Measurements from ENCODE around the gene GRHL1. TPM values are rescaled to one million over a fixed set of nuclear protein-coding genes. Genes with fewer than 3 reads are reported as not detected.

GRHL1 gene
- total and polyA plus RNA-seq, 9 of the 15 experiments (the other 6 are each of a cell fraction or from before 2014, with no cell fraction given), result 1.7 to 6.1 (median 4.7) TPM

- TF ChIP-seq PHF21A (IDR thresholded peaks at IDR 0.05; ENCODE audit: borderline replicate concordance, low read depth), result no peak
- no peak for TF ChIP-seq NCOR1 (IDR thresholded peaks at IDR 0.05)
- TF ChIP-seq EHMT2 (IDR thresholded peaks at IDR 0.05), result no peak
- no peak for TF ChIP-seq ZNF699 (CRISPR knock-in tag; IDR thresholded peaks at IDR 0.05; ENCODE audit: insufficient replicate concordance)
- no peak for TF ChIP-seq HNRNPH1 (optimal IDR thresholded peaks at IDR 0.05; ENCODE audit: low read depth, low read length)
- TF ChIP-seq MTA3 (IDR thresholded peaks at IDR 0.05; ENCODE audit: borderline replicate concordance), result 0 out of 2 replicates have a peak, but pooled peaks have one; percentile 45
- TF ChIP-seq PYGO2 (tag; IDR thresholded peaks at IDR 0.05), result no peak
- TF ChIP-seq JUN (IDR thresholded peaks at IDR 0.05; ENCODE audit: borderline replicate concordance, low read depth, low read length), result peak; percentile 99
- TF ChIP-seq JUN (CRISPR knock-in tag; IDR thresholded peaks at IDR 0.05; ENCODE audit: borderline replicate concordance), result peak; percentile 45; the same call in 1 of the 2 replicates
- no peak for TF ChIP-seq TOE1 (IDR thresholded peaks at IDR 0.05; ENCODE audit: borderline replicate concordance)
- no peak for TF ChIP-seq TOE1 (CRISPR knock-in tag; IDR thresholded peaks at IDR 0.05; ENCODE audit: borderline replicate concordance, low read depth)
- no peak; the same call in 1 of the 2 replicates for TF ChIP-seq MTA1 (IDR thresholded peaks at IDR 0.05; ENCODE audit: borderline replicate concordance)
- TF ChIP-seq TGIF2 (CRISPR knock-in tag; IDR thresholded peaks at IDR 0.05), result no peak
- TF ChIP-seq MYBL2 (IDR thresholded peaks at IDR 0.05; ENCODE audit: low read depth), result 0 out of 2 replicates have a peak, but pooled peaks have one; percentile 9
- TF ChIP-seq MYBL2 (CRISPR knock-in tag; IDR thresholded peaks at IDR 0.05; ENCODE audit: borderline replicate concordance), result no peak
- TF ChIP-seq IFI16 (CRISPR knock-in tag; IDR thresholded peaks at IDR 0.05), result no peak
- TF ChIP-seq NFATC3 (IDR thresholded peaks at IDR 0.05), result no peak
- no peak for TF ChIP-seq PBX2 (CRISPR knock-in tag; IDR thresholded peaks at IDR 0.05; ENCODE audit: low read depth)
- no peak for TF ChIP-seq PBX2 (tag; conservative IDR thresholded peaks at IDR 0.05; ENCODE audit: low read depth)
- no peak for TF ChIP-seq CAMTA2 (CRISPR knock-in tag; conservative IDR thresholded peaks at IDR 0.05)
- no peak for TF ChIP-seq GATAD2A (IDR thresholded peaks at IDR 0.05)
- no peak for TF ChIP-seq ZNF280B (CRISPR knock-in tag; IDR thresholded peaks at IDR 0.05)
Measured at GRCh38 chr2:9914384-9915065, 37.0 kb upstream of the GRHL1 start (continued).

Data from K562 (cell line).